A549 (cell line): ENCODE results near the gene MYO10. TPM values are rescaled to one million over a fixed set of nuclear protein-coding genes. Genes with fewer than 3 reads are reported as not detected.

Experiments used
- ATAC-seq, 2 experiments: fragments of 200-7000 bp in 1 of 2; fragments of >200 bp in 1 of 2; cut with Nextera tagmentation in 1 of 2; cut with Tn5 transposase in 1 of 2; 3 replicates each; pipeline versions ENCODE4 v1.8.0 to v1.9.1; 2018 to 2020; ENCODE audit warnings: mild to moderate bottlenecking in 1 of 2, moderate library complexity in 1 of 2
- CTCF ChIA-PET: fragments of 300-600 bp; sonication (Branson Sonifier 250); formaldehyde crosslinking; extraction: SDS; loops from one replicate; lab custom pipeline; 2021; ENCODE audit warnings: antibody characterized with exemption, inconsistent platforms; lab: Yijun Ruan, JAX
- POLR2A ChIA-PET: fragments of 350-600 bp; formaldehyde crosslinking; extraction: SDS; loops from one replicate; lab custom pipeline; 2021; ENCODE audit warnings: antibody characterized with exemption, inconsistent platforms; lab: Yijun Ruan, JAX
- DNase-seq, 2 experiments: peaks; one replicate each; pipeline versions ENCODE4 v3.0.0 to v3.0.0-alpha.2; 2011 to 2016; ENCODE audit warnings: low read depth in 1 of 2, low spot score in 1 of 2
- FAIRE-seq: peaks from 2 replicates; lab custom pipeline; 2011; peaks lifted over from hg19 to GRCh38; lab: Jason Lieb, UNC
- H3K27ac ChIP-seq, 2 experiments: fragments of >200 bp; sonication (Bioruptor Twin); formaldehyde crosslinking; 3 replicates each; pipeline ENCODE4 v1.5.1; 2016 to 2017
- H3K4me1 ChIP-seq: fragments of >200 bp; sonication (Bioruptor Twin); formaldehyde crosslinking; 3 replicates; pipeline ENCODE4 v1.6.1; 2016
- H3K4me2 ChIP-seq: fragments of >200 bp; sonication (Bioruptor Twin); formaldehyde crosslinking; 3 replicates; pipeline ENCODE4 v1.6.1; 2016
- H3K4me3 ChIP-seq: fragments of >200 bp; sonication (Bioruptor Twin); formaldehyde crosslinking; 3 replicates; pipeline ENCODE4 v1.5.1; 2016
- H3K9me3 ChIP-seq: fragments of >200 bp; sonication (Bioruptor Twin); formaldehyde crosslinking; 3 replicates; pipeline ENCODE4 v1.6.1; 2016
- BHLHE40 ChIP-seq: IDR thresholded peaks from 2 replicates; pipeline ENCODE4 v1.6.1; 2012; ENCODE audit warnings: low read depth, low read length, inconsistent platforms
- CBX2 ChIP-seq: fragments of 200-600 bp; sonication (generic); IDR thresholded peaks from 2 replicates; pipeline ENCODE4 v1.6.1; 2016; ENCODE audit warnings: low read depth, mild to moderate bottlenecking, borderline replicate concordance
- CBX8 ChIP-seq: fragments of 200-600 bp; sonication (generic); IDR thresholded peaks from 2 replicates; pipeline ENCODE4 v1.6.1; 2016
- EHF ChIP-seq: fragments of 250-450 bp; sonication (Bioruptor Pico); IDR thresholded peaks from 2 replicates; pipeline ENCODE4 v1.5.0; 2020; ENCODE audit warnings: mild to moderate bottlenecking
- EHMT2 ChIP-seq: fragments of 200-600 bp; sonication (generic); IDR thresholded peaks from 2 replicates; pipeline ENCODE4 v1.6.1; 2016; ENCODE audit warnings: antibody characterized with exemption, low read depth, mild to moderate bottlenecking, moderate library complexity
- FOSL2 ChIP-seq, 2 experiments: fragments of 450-650 bp in 1 of 2; fragments of >200 bp in 1 of 2; sonication (Bioruptor Twin) in 1 of 2; formaldehyde crosslinking; IDR thresholded peaks; 2 replicates each; pipeline versions ENCODE4 v1.5.0 to v1.6.1; 2016 to 2020; ENCODE audit warnings: mild to moderate bottlenecking in 1 of 2, moderate library complexity in 1 of 2
- FOXS1 ChIP-seq: fragments of 250-450 bp; sonication (Bioruptor Pico); IDR thresholded peaks from 2 replicates; pipeline ENCODE4 v1.5.0; 2020; ENCODE audit warnings: mild to moderate bottlenecking, moderate library complexity
- HDAC2 ChIP-seq: fragments of 200-600 bp; sonication (generic); IDR thresholded peaks from 2 replicates; pipeline ENCODE4 v1.6.1; 2016
- HOXA7 ChIP-seq: fragments of 250-450 bp; sonication (Bioruptor Pico); IDR thresholded peaks from 2 replicates; pipeline ENCODE4 v1.5.0; 2020; ENCODE audit warnings: mild to moderate bottlenecking, moderate library complexity
- HOXB5 ChIP-seq: fragments of 250-450 bp; sonication (Bioruptor Pico); IDR thresholded peaks from 2 replicates; pipeline ENCODE4 v1.5.0; 2020; ENCODE audit warnings: mild to moderate bottlenecking, moderate library complexity
- JUN ChIP-seq, 2 experiments: fragments of >200 bp; sonication (Bioruptor Twin); formaldehyde crosslinking; IDR thresholded peaks; 2 replicates in 1 of 2; 3 replicates in 1 of 2; pipeline ENCODE4 v1.6.1; 2016 to 2017
- JUNB ChIP-seq: fragments of >200 bp; sonication (Bioruptor Twin); formaldehyde crosslinking; IDR thresholded peaks from 2 replicates; pipeline ENCODE4 v1.6.1; 2016
- KDM5A ChIP-seq: fragments of 200-600 bp; sonication (generic); IDR thresholded peaks from 2 replicates; pipeline ENCODE4 v1.6.1; 2016; ENCODE audit warnings: antibody characterized with exemption, mild to moderate bottlenecking
- MAFK ChIP-seq: fragments of 450-650 bp; IDR thresholded peaks from 2 replicates; pipeline ENCODE4 v1.6.1; 2014; ENCODE audit not compliant: partially characterized antibody
- MAZ ChIP-seq: fragments of 150-350 bp; IDR thresholded peaks from 2 replicates; pipeline ENCODE4 v1.6.1; 2014; ENCODE audit warnings: antibody characterized with exemption, low read depth, low read length, borderline replicate concordance
- NPAS2 ChIP-seq: fragments of 250-450 bp; sonication (Bioruptor Pico); IDR thresholded peaks from 2 replicates; pipeline ENCODE4 v1.8.0; 2022; ENCODE audit warnings: mild to moderate bottlenecking, moderate library complexity, borderline replicate concordance
- NR3C1 ChIP-seq: fragments of >200 bp; sonication (Bioruptor Twin); formaldehyde crosslinking; IDR thresholded peaks from 3 replicates; pipeline ENCODE4 v1.6.1; 2017
- PBX3 ChIP-seq: IDR thresholded peaks from 2 replicates; pipeline ENCODE4 v1.6.1; 2012
- PHF8 ChIP-seq: fragments of 200-600 bp; sonication (generic); IDR thresholded peaks from 2 replicates; pipeline ENCODE4 v1.6.1; 2016; ENCODE audit warnings: low read depth, mild to moderate bottlenecking, antibody characterized with exemption, moderate library complexity, borderline replicate concordance
- RAD21 ChIP-seq, 2 experiments: fragments of >200 bp in 1 of 2; sonication (Bioruptor Twin) in 1 of 2; formaldehyde crosslinking in 1 of 2; IDR thresholded peaks in 1 of 2; conservative IDR thresholded peaks in 1 of 2; 2 replicates in 1 of 2; 3 replicates in 1 of 2; pipeline ENCODE4 v1.6.1; 2012 to 2018; ENCODE audit warnings: inconsistent platforms in 1 of 2
- RARB ChIP-seq: fragments of 250-450 bp; sonication (Bioruptor Pico); IDR thresholded peaks from 2 replicates; pipeline ENCODE4 v1.8.0; 2021; ENCODE audit warnings: mild to moderate bottlenecking, moderate library complexity
- RNF2 ChIP-seq: fragments of 200-600 bp; sonication (generic); IDR thresholded peaks from 2 replicates; pipeline ENCODE4 v1.6.1; 2016; ENCODE audit warnings: low read depth, mild to moderate bottlenecking, antibody characterized with exemption, moderate library complexity, borderline replicate concordance
- TFCP2L1 ChIP-seq: fragments of 250-450 bp; sonication (Bioruptor Pico); IDR thresholded peaks from 2 replicates; pipeline ENCODE4 v1.5.0; 2021; ENCODE audit warnings: mild to moderate bottlenecking
- ZFP36 ChIP-seq: fragments of 450-650 bp; IDR thresholded peaks from 2 replicates; pipeline ENCODE4 v1.6.1; 2014; ENCODE audit warnings: borderline replicate concordance; ENCODE audit not compliant: partially characterized antibody
- ZNF302 ChIP-seq: fragments of 250-450 bp; sonication (Bioruptor Pico); IDR thresholded peaks from 2 replicates; pipeline ENCODE4 v1.9.0; 2021; ENCODE audit warnings: inconsistent platforms, mild to moderate bottlenecking, moderate library complexity
- ZSCAN20 ChIP-seq: fragments of 250-450 bp; sonication (Bioruptor Pico); IDR thresholded peaks from 2 replicates; pipeline ENCODE4 v1.8.0; 2022; ENCODE audit warnings: mild to moderate bottlenecking, moderate library complexity
- WGBS: methylation state at CpG from one replicate; pipeline ENCODE4 v1.1.6; 2017; ENCODE audit errors: missing lambda C conversion rate; 5-methylcytosine and 5-hydroxymethylcytosine counted together
- polyA plus RNA-seq, 4 experiments: library from polyadenylated mRNA; depleted of rRNA in 3 of 4; stranded (reverse); fragments of >200 nt; fragmentation: RNase III in 1 of 4; extraction: RNeasy Plus Mini Kit Qiagen cat#74134 plus additional on column Dnase treatment in 1 of 4; gene quantifications; 2 replicates in 3 of 4; 3 replicates in 1 of 4; pipeline ENCODE4 v1.2.3, GENCODE V29; 2011 to 2017
- TF ChIP-seq, protein P1 (sequence below): fragments of 150-350 bp; IDR thresholded peaks from 2 replicates; pipeline ENCODE4 v1.6.1; 2014; ENCODE audit warnings: low read depth, mild to moderate bottlenecking, low read length
- TF ChIP-seq, protein P2 (sequence below): fragments of 450-650 bp; IDR thresholded peaks from 2 replicates; pipeline ENCODE4 v1.6.1; 2014; ENCODE audit warnings: antibody characterized with exemption

MYO10 gene
- polyA plus RNA-seq, 2 of the 4 experiments (the other 2 are of a cell fraction): 68.0 to 68.5 TPM

- ChIA-PET CTCF (interaction anchor here (1.9 kb wide), 1 partner anchor 9 kb away, joined by 9 read pairs; no protein-coding TSS in a partner anchor), POLR2A (no interaction called here)
- Histone ChIP-seq H3K4me3 (no peak overlapping the region), H3K4me1 (no peaks in the 10 kb centered on the region), H3K4me2 (no peak overlapping the region), H3K9me3 (no peaks in the 10 kb centered on the region), H3K27ac (no peak overlapping the region)
- DNase-seq (no peak), FAIRE-seq (no peak), ATAC-seq (no peak)
- 86% methylated on average over 13 of the region's 13 CpGs for WGBS
- TF ChIP-seq ZNF302 (CRISPR knock-in tag) (no peak), JUNB (no peak), MAFK (no peak), NR3C1 (no peak), RAD21 (conservative IDR thresholded peaks at IDR 0.05 in 1 of 2, IDR thresholded peaks at IDR 0.05 in 1 of 2) (no peak), FOXS1 (CRISPR knock-in tag) (no peak), NPAS2 (CRISPR knock-in tag) (no peak), RARB (CRISPR knock-in tag) (no peak), BHLHE40 (no peak), CBX8 (no peak), ZSCAN20 (CRISPR knock-in tag) (no peak), ZFP36 (no peak), FOSL2 (IDR thresholded peaks at IDR 0.05) (no peak), FOSL2 (CRISPR knock-in tag; IDR thresholded peaks at IDR 0.05) (no peak), MAZ (no peak), HDAC2 (no peak), KDM5A (no peak), EHF (no peak)
- TF ChIP-seq, protein P1, sequence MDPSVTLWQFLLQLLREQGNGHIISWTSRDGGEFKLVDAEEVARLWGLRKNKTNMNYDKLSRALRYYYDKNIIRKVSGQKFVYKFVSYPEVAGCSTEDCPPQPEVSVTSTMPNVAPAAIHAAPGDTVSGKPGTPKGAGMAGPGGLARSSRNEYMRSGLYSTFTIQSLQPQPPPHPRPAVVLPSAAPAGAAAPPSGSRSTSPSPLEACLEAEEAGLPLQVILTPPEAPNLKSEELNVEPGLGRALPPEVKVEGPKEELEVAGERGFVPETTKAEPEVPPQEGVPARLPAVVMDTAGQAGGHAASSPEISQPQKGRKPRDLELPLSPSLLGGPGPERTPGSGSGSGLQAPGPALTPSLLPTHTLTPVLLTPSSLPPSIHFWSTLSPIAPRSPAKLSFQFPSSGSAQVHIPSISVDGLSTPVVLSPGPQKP: no peak
- TF ChIP-seq, all 56 proteins: peak for 0
Observed at GRCh38 chr5:16681876-16682275, 254.2 kb downstream of the MYO10 start.

- ChIA-PET CTCF (interaction anchor here (0.8 to 2.4 kb wide), 4 partner anchors 11 to 511 kb away, joined by 3 to 10 read pairs (median 6); no protein-coding TSS in a partner anchor), POLR2A (no interaction called here)
- Histone ChIP-seq H3K9me3 (no peaks in the 10 kb centered on the region), H3K27ac (no peak overlapping the region), H3K4me1 (no peaks in the 10 kb centered on the region), H3K4me3 (no peak overlapping the region), H3K4me2 (no peak overlapping the region)
- FAIRE-seq (no peak), ATAC-seq (peak; percentile 59 to 62; a peak in 4 of 6 replicates), DNase-seq (no peak)
- WGBS: 91% methylated on average over 13 of the region's 14 CpGs
- no peak for TF ChIP-seq EHMT2
- no peak for TF ChIP-seq RNF2
- TF ChIP-seq PHF8: no peak
- no peak for TF ChIP-seq RARB (CRISPR knock-in tag)
- TF ChIP-seq HOXA7 (CRISPR knock-in tag): no peak
- TF ChIP-seq TFCP2L1: no peak
- TF ChIP-seq PBX3: no peak
- TF ChIP-seq NR3C1: no peak
- no peak for TF ChIP-seq HOXB5
- no peak for TF ChIP-seq NPAS2 (CRISPR knock-in tag)
- no peak for TF ChIP-seq CBX2
- TF ChIP-seq ZFP36: no peak
- TF ChIP-seq, protein P2, sequence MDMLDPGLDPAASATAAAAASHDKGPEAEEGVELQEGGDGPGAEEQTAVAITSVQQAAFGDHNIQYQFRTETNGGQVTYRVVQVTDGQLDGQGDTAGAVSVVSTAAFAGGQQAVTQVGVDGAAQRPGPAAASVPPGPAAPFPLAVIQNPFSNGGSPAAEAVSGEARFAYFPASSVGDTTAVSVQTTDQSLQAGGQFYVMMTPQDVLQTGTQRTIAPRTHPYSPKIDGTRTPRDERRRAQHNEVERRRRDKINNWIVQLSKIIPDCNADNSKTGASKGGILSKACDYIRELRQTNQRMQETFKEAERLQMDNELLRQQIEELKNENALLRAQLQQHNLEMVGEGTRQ: no peak
- TF ChIP-seq EHF: no peak
- TF ChIP-seq JUN (IDR thresholded peaks at IDR 0.05): no peak
Observed at GRCh38 chr5:16679863-16680262, 256.2 kb downstream of the MYO10 start.
